A673 (cell line): Measurements from ENCODE around the gene PRR23A.

Experiments used
- CTCF ChIP-seq: fragments of 300-800, 200-600 bp; sonication (generic); conservative IDR thresholded peaks from 2 replicates; pipeline ENCODE4 v1.5.1; 2017; ENCODE audit warnings: low read depth, mild to moderate bottlenecking, antibody characterized with exemption, low read length, moderate library complexity, mixed read lengths
- EZH2 ChIP-seq: fragments of 200-600 bp; sonication (generic); IDR thresholded peaks from 2 replicates; pipeline ENCODE4 v1.6.1; 2017; ENCODE audit warnings: borderline replicate concordance, low read depth, mild to moderate bottlenecking, mixed read lengths, antibody characterized with exemption, low read length; ENCODE audit not compliant: poor library complexity, severe bottlenecking

- TF ChIP-seq CTCF: no peak
- no peak for TF ChIP-seq EZH2
These were observed 43.1 kb downstream of the PRR23A start for GRCh38 chr3:138962854-138963560.
